GM19463 (cell line): Measurements from ENCODE around the gene SERPINA10.
"Not testable (repeated sequence)": the region's sequence is repeated elsewhere in the genome, so short reads cannot be mapped to it uniquely, and the experiment has no call there.

ENCODE experiments used
- ATAC-seq: cut with Tn5 transposase; IDR thresholded peaks from one replicate; pipeline ENCODE4 v1.9.1; 2021; ENCODE audit warnings: mild to moderate bottlenecking, moderate library complexity; ENCODE audit not compliant: unreplicated experiment

The SERPINA10 gene

GRCh38 chr14:94284221-94284620 is 8.8 kb downstream of the SERPINA10 start:
- no peak for ATAC-seq

GRCh38 chr14:94282991-94283723 is 9.9 kb downstream of the SERPINA10 start:
- no peak for ATAC-seq

- no peak for ATAC-seq
Observed at GRCh38 chr14:94278731-94279130, 14.3 kb downstream of the SERPINA10 start.

GRCh38 chr14:94276898-94277561 is 16.0 kb downstream of the SERPINA10 start:
- ATAC-seq = not testable (repeated sequence)

- no peak for ATAC-seq
Observed at GRCh38 chr14:94269156-94269555, 23.9 kb downstream of the SERPINA10 start.

- not testable (repeated sequence) for ATAC-seq
Observed at GRCh38 chr14:94268582-94268981, 24.5 kb downstream of the SERPINA10 start.

GRCh38 chr14:94267352-94267751 is 25.7 kb downstream of the SERPINA10 start:
- ATAC-seq = no peak

- not testable (repeated sequence) for ATAC-seq
Observed at GRCh38 chr14:94264195-94264594, 28.9 kb downstream of the SERPINA10 start.

- no peak for ATAC-seq
Observed at GRCh38 chr14:94244182-94244581, 48.9 kb downstream of the SERPINA10 start.

GRCh38 chr14:94239406-94239805 is 53.7 kb downstream of the SERPINA10 start:
- no peak for ATAC-seq

GRCh38 chr14:94237983-94238382 is 55.1 kb downstream of the SERPINA10 start:
- ATAC-seq = no peak

- ATAC-seq = no peak
Observed at GRCh38 chr14:94237046-94237445, 56.0 kb downstream of the SERPINA10 start.
